Kidney epithelial cell (primary cell): Measurements from ENCODE around the gene MBOAT1. TPM values are rescaled to one million over a fixed set of nuclear protein-coding genes. Genes with fewer than 3 reads are reported as not detected.

Source experiments
- DNase-seq: peaks from one replicate; pipeline ENCODE4 v3.0.0-alpha.2; 2010; ENCODE audit warnings: low read depth
- H3K27me3 ChIP-seq: 2 replicates; pipeline ENCODE4 v1.6.0; 2011; ENCODE audit warnings: low read length; ENCODE audit not compliant: control insufficient read depth, insufficient read depth
- H3K36me3 ChIP-seq: 2 replicates; pipeline ENCODE4 v1.5.1; 2011; ENCODE audit warnings: low read length; ENCODE audit not compliant: control insufficient read depth, insufficient read depth
- H3K4me3 ChIP-seq: 2 replicates; pipeline ENCODE4 v1.5.1; 2011; ENCODE audit warnings: low read depth, mild to moderate bottlenecking, control low read depth, low read length
- CTCF ChIP-seq: IDR thresholded peaks from 2 replicates; pipeline ENCODE4 v1.5.1; 2011; ENCODE audit warnings: mild to moderate bottlenecking, moderate library complexity, low read length, control low read depth, inconsistent platforms; ENCODE audit not compliant: insufficient read depth, poor library complexity, severe bottlenecking
- total RNA-seq: library from RNA; depleted of rRNA; stranded (reverse); fragments of >200 nt; gene quantifications from 2 replicates; pipeline ENCODE4 v1.2.3, GENCODE V29; 2015

MBOAT1 gene
- total RNA-seq, 1 donor from 2014 or later: 12.0 TPM

GRCh38 chr6:20204512-20204894 lies 7.8 kb downstream of the MBOAT1 start:
- no peak for DNase-seq
- H3K27me3 ChIP-seq: no peaks in the 10 kb centered on the region
- H3K36me3 ChIP-seq: peaks cover 1% of the 10 kb centered on the region
- TF ChIP-seq CTCF: no peak
- H3K4me3 ChIP-seq: no peak overlapping the region

GRCh38 chr6:20203561-20204511 lies 8.4 kb downstream of the MBOAT1 start:
- H3K4me3 ChIP-seq: no peak overlapping the region
- peaks cover 1% of the 10 kb centered on the region for H3K36me3 ChIP-seq
- H3K27me3 ChIP-seq: no peaks in the 10 kb centered on the region
- no peak for DNase-seq
- TF ChIP-seq CTCF: no peak

- Histone ChIP-seq H3K27me3 (no peaks in the 10 kb centered on the region), H3K36me3 (peaks cover 1% of the 10 kb centered on the region), H3K4me3 (no peak overlapping the region)
- DNase-seq: no peak
- TF ChIP-seq CTCF: no peak
Observed at GRCh38 chr6:20202699-20203302, 9.5 kb downstream of the MBOAT1 start.

GRCh38 chr6:20202324-20202658 lies 10.0 kb downstream of the MBOAT1 start:
- no peak overlapping the region for H3K4me3 ChIP-seq
- no peaks in the 10 kb centered on the region for H3K27me3 ChIP-seq
- DNase-seq: no peak
- no peak for TF ChIP-seq CTCF
- peaks cover 1% of the 10 kb centered on the region for H3K36me3 ChIP-seq

GRCh38 chr6:20200761-20201630 lies 11.3 kb downstream of the MBOAT1 start:
- Histone ChIP-seq H3K27me3 (no peaks in the 10 kb centered on the region), H3K36me3 (peaks cover 1% of the 10 kb centered on the region), H3K4me3 (no peak overlapping the region)
- no peak for TF ChIP-seq CTCF
- DNase-seq: no peak
